Measurements from ENCODE around the gene TDG. TPM values are rescaled to one million over a fixed set of nuclear protein-coding genes. Genes with fewer than 3 reads are reported as not detected.
A peak's percentile ranks its signal among the peaks of the same experiment; 100 is the strongest.

The TDG gene
- total RNA-seq, 1 experiment from 2014 or later = 70.3 TPM

DNA sequence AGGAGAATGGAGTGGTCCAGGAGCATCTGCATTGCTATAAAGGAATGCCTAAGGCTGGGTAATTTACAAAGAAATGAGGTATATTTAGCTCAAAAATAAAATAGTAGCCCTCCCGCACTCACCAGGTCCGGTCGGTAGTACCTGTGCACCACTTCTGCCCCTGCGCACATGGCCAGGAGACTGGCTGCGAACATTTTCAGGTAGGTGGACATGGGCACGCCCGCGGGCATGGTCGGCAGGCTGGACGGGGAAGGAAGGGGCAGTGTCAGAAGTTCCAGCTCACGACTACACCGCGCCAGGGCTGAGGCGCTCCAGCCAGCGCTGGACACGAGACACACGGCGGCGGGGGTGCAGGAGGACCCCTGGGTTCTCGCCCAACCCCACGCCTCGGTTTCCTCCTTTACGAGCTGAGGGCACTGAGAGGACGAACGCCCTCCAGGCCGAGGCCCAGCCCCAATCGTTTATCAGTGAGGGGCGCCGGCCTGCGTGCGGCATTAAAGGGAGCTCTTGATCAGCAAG, 9.1 kb upstream of the TDG start:
- TF ChIP-seq CTCF (conservative IDR thresholded peaks at IDR 0.05) = no peak
- H3K27ac Mint-ChIP-seq = peak overlapping the region; percentile 98 to 100 (median 99)
- Histone ChIP-seq H4K91ac (ENCODE audit: insufficient read length, low read depth, low read length) (no peak overlapping the region), H3T11ph (ENCODE audit: low read length) (no peak overlapping the region), H2BK5ac (ENCODE audit: insufficient read length, low read length) (no peak overlapping the region), H3K9ac (ENCODE audit: extremely low read depth, insufficient read length, low read length) (peak overlapping the region; percentile 97), H4K8ac (replicated peaks; ENCODE audit: insufficient read length, low read depth, low read length) (peak overlapping the region; percentile 53), H2BK15ac (ENCODE audit: low read depth, low read length) (no peak overlapping the region), H3K18ac (ENCODE audit: insufficient read length, low read depth, low read length) (peak overlapping the region; percentile 74), H3K14ac (ENCODE audit: insufficient read depth, low read length) (peak overlapping the region; percentile 82), H3K27me3 (ENCODE audit: insufficient read depth, low read length) (no peaks in the 10 kb centered on the region), H3K23ac (ENCODE audit: insufficient read length, low read depth, low read length) (no peak overlapping the region), H3K27ac (ENCODE audit: insufficient read length, low read depth, low read length) (peak overlapping the region; percentile 96), H2BK120ac (ENCODE audit: low read depth, low read length, poor library complexity, severe bottlenecking) (no peak overlapping the region), H3K4me2 (ENCODE audit: insufficient read depth, insufficient read length, low read length) (peak overlapping the region; percentile 99), H3K4ac (ENCODE audit: low read depth, low read length) (no peak overlapping the region), H4K20me1 (ENCODE audit: control insufficient read depth, insufficient read depth, insufficient read length) (no peaks in the 10 kb centered on the region), H3K79me2 (ENCODE audit: insufficient read depth, low read length) (peaks cover 8% of the 10 kb centered on the region; the same call in 1 of the 2 replicates), H3K79me1 (ENCODE audit: insufficient read depth, low read depth, low read length, poor library complexity, severe bottlenecking) (no peaks in the 10 kb centered on the region), H2BK20ac (ENCODE audit: low read depth, low read length, poor library complexity, severe bottlenecking) (no peak overlapping the region), H4K5ac (ENCODE audit: insufficient read length, low read depth, low read length) (peak overlapping the region; percentile 33), H2AFZ (ENCODE audit: low read length) (no peak overlapping the region), H3K23me2 (ENCODE audit: insufficient read length, low read depth, low read length, poor library complexity, severe bottlenecking) (peaks cover 13% of the 10 kb centered on the region), H3K56ac (ENCODE audit: insufficient read length, low read depth, low read length) (no peak overlapping the region), H3K4me1 (ENCODE audit: insufficient read depth, low read length) (no peaks in the 10 kb centered on the region), H3K9me3 (ENCODE audit: control insufficient read depth, low read depth, low read length) (no peaks in the 10 kb centered on the region), H2AK5ac (ENCODE audit: insufficient read length, low read length) (no peak overlapping the region), H2BK12ac (ENCODE audit: insufficient read length, low read depth, low read length) (no peak overlapping the region)
- peaks cover 9 to 33% (median 30%) of the 10 kb centered on the region in 3 experiments; a peak in 6 of 7 replicates for H3K36me3 Mint-ChIP-seq (ENCODE audit: insufficient read depth in 1 of 3, low read depth in 3 of 3)
- H3K4me3 Mint-ChIP-seq = peak overlapping the region; percentile 90 to 93
- no CpG with 5 or more reads among the region's 31 CpGs for whole genome bisulfite sequencing (ENCODE audit: extremely low coverage, insufficient read length, low lambda C conversion rate)
- peaks cover 10 to 20% of the 10 kb centered on the region in 2 experiments for H3K4me1 Mint-ChIP-seq
- no peak for DNase-seq
- H3K27me3 Mint-ChIP-seq (ENCODE audit: low read depth) = no peaks in the 10 kb centered on the region; the same call in 1 of the 2 replicates
- H3K9me3 Mint-ChIP-seq = no peaks in the 10 kb centered on the region; a peak in 1 of 5 replicates

All from H9 (cell line).